HepG2 (cell line): ENCODE measurements around the gene NYAP1. TPM values are rescaled to one million over a fixed set of nuclear protein-coding genes. Genes with fewer than 3 reads are reported as not detected.

Source experiments
- AKAP8 ChIP-seq: sonication (generic); formaldehyde crosslinking; IDR thresholded peaks from 2 replicates; pipeline ENCODE4 v1.5.1; 2020; ENCODE audit warnings: mild to moderate bottlenecking, missing genetic modification reagents
- BRF2 ChIP-seq: sonication (generic); formaldehyde crosslinking; IDR thresholded peaks from 2 replicates; pipeline ENCODE4 v1.8.1; 2022; ENCODE audit warnings: mild to moderate bottlenecking, missing genetic modification reagents
- CTCF ChIP-seq: sonication (generic); formaldehyde crosslinking; IDR thresholded peaks from 2 replicates; pipeline ENCODE4 v1.5.0; 2020; ENCODE audit warnings: mild to moderate bottlenecking, missing genetic modification reagents, moderate library complexity
- DNMT3B ChIP-seq: conservative IDR thresholded peaks from 2 replicates; pipeline ENCODE4 v1.6.1; 2016; ENCODE audit warnings: missing biosample characterization, control low read depth
- EEA1 ChIP-seq: sonication (generic); formaldehyde crosslinking; IDR thresholded peaks from 2 replicates; pipeline ENCODE4 v1.5.1; 2020; ENCODE audit warnings: mild to moderate bottlenecking, missing genetic modification reagents, borderline replicate concordance
- GLI4 ChIP-seq: sonication (generic); formaldehyde crosslinking; IDR thresholded peaks from 2 replicates; pipeline ENCODE4 v1.5.1; 2020; ENCODE audit warnings: missing genetic modification reagents, mild to moderate bottlenecking, moderate library complexity, borderline replicate concordance
- HDAC1 ChIP-seq: sonication (generic); formaldehyde crosslinking; IDR thresholded peaks from 2 replicates; pipeline ENCODE4 v1.5.1; 2020; ENCODE audit warnings: mild to moderate bottlenecking, missing genetic modification reagents
- HIC2 ChIP-seq: sonication (generic); formaldehyde crosslinking; IDR thresholded peaks from 2 replicates; pipeline ENCODE4 v1.9.0; 2022; ENCODE audit warnings: low read depth, missing genetic modification reagents
- PAWR ChIP-seq: sonication (generic); formaldehyde crosslinking; IDR thresholded peaks from 2 replicates; pipeline ENCODE4 v1.4.0; 2020; ENCODE audit warnings: missing genetic modification reagents, mild to moderate bottlenecking, borderline replicate concordance
- PCBP1 ChIP-seq: fragments of 200-400 bp; formaldehyde crosslinking; IDR thresholded peaks from 2 replicates; pipeline ENCODE4 v1.6.1; 2017; ENCODE audit warnings: mild to moderate bottlenecking, low read depth, low read length, borderline replicate concordance
- PRDM4 ChIP-seq: sonication (generic); formaldehyde crosslinking; IDR thresholded peaks from 2 replicates; pipeline ENCODE4 v1.9.0; 2021; ENCODE audit warnings: missing genetic modification reagents, borderline replicate concordance
- SNRNP70 ChIP-seq: fragments of 200-400 bp; formaldehyde crosslinking; IDR thresholded peaks from 2 replicates; pipeline ENCODE4 v1.6.1; 2017; ENCODE audit warnings: mild to moderate bottlenecking, low read depth, low read length, moderate library complexity
- TEAD3 ChIP-seq: optimal IDR thresholded peaks from 2 replicates; pipeline ENCODE3; 2016; ENCODE audit warnings: borderline replicate concordance
- THYN1 ChIP-seq: sonication (generic); formaldehyde crosslinking; IDR thresholded peaks from 2 replicates; pipeline ENCODE4 v1.8.1; 2023; ENCODE audit warnings: low read depth, mild to moderate bottlenecking, moderate library complexity, missing genetic modification reagents, borderline replicate concordance
- ZBTB7A ChIP-seq: sonication (generic); formaldehyde crosslinking; IDR thresholded peaks from 2 replicates; pipeline ENCODE4 v1.8.0; 2022; ENCODE audit warnings: mild to moderate bottlenecking, missing genetic modification reagents
- ZC3H4 ChIP-seq: sonication (generic); formaldehyde crosslinking; IDR thresholded peaks from 2 replicates; pipeline ENCODE4 v1.4.0; 2020; ENCODE audit warnings: missing genetic modification reagents, borderline replicate concordance
- ZFP90 ChIP-seq: sonication (generic); formaldehyde crosslinking; IDR thresholded peaks from 2 replicates; pipeline ENCODE4 v1.8.0; 2022; ENCODE audit warnings: missing genetic modification reagents, mild to moderate bottlenecking, inconsistent platforms, borderline replicate concordance
- ZNF580 ChIP-seq: IDR thresholded peaks from 2 replicates; pipeline ENCODE4 v1.6.1; 2016; ENCODE audit warnings: low read depth, borderline replicate concordance
- ZNF749 ChIP-seq: sonication (generic); formaldehyde crosslinking; IDR thresholded peaks from 2 replicates; pipeline ENCODE4 v1.8.0; 2022; ENCODE audit warnings: mild to moderate bottlenecking, missing genetic modification reagents, moderate library complexity, borderline replicate concordance
- ZSCAN20 ChIP-seq: sonication (generic); formaldehyde crosslinking; IDR thresholded peaks from 2 replicates; pipeline ENCODE4 v1.4.0; 2020; ENCODE audit warnings: missing genetic modification reagents, mild to moderate bottlenecking, borderline replicate concordance
- polyA plus RNA-seq, 8 experiments: library from polyadenylated mRNA; depleted of rRNA in 3 of 8; stranded (reverse) in 7 of 8; unstranded in 1 of 8; fragments of >200 nt; fragmentation: Illumina TruSeq in 4 of 8; extraction: Trizol in 4 of 8; gene quantifications; 2 replicates each; pipeline versions ENCODE4 v1.2.1 to v1.2.3, GENCODE V29; 2011 to 2016; ENCODE audit warnings: low read depth in 4 of 8, missing spikeins in 1 of 8, mixed read lengths in 1 of 8; ENCODE audit not compliant: insufficient read depth in 1 of 8
- total RNA-seq, 5 experiments: library from RNA; depleted of rRNA; stranded (reverse); fragments of >200 nt; fragmentation: Illumina TruSeq; extraction: Trizol; gene quantifications; 2 replicates each; pipeline ENCODE4 v1.2.3, GENCODE V29; 2016; ENCODE audit warnings: low read depth in 1 of 5

Gene NYAP1
- total and polyA plus RNA-seq, 2 of the 13 experiments (the other 11 are each of a cell fraction or from before 2014, with no cell fraction given) = 0.15 to 0.46 TPM

GRCh38 chr7:100435401-100436304 is 48.1 kb upstream of the NYAP1 start (continued):
- TF ChIP-seq HDAC1 (CRISPR knock-in tag) = 0 out of 2 replicates have a peak, but pooled peaks have one; percentile 7
- TF ChIP-seq AKAP8 = peak; percentile 87
- 0 out of 2 replicates have a peak, but pooled peaks have one; percentile 10 for TF ChIP-seq ZNF749 (CRISPR knock-in tag)
- TF ChIP-seq BRF2 = peak; percentile 78; the same call in 1 of the 2 replicates
- TF ChIP-seq ZBTB7A (CRISPR knock-in tag) = peak; percentile 88
- peak; percentile 42 for TF ChIP-seq TEAD3
- TF ChIP-seq GLI4 (CRISPR knock-in tag) = 0 out of 2 replicates have a peak, but pooled peaks have one; percentile 23
- peak; percentile 31; the same call in 1 of the 2 replicates for TF ChIP-seq ZC3H4 (CRISPR knock-in tag)
- TF ChIP-seq DNMT3B (CRISPR knock-in tag) = no peak
- peak; percentile 42; the same call in 1 of the 2 replicates for TF ChIP-seq ZNF580 (CRISPR knock-in tag)
- TF ChIP-seq THYN1 = 0 out of 2 replicates have a peak, but pooled peaks have one; percentile 22
- no peak for TF ChIP-seq ZFP90 (CRISPR knock-in tag)
- no peak for TF ChIP-seq PCBP1
- TF ChIP-seq CTCF (CRISPR knock-in tag) = 0 out of 2 replicates have a peak, but pooled peaks have one; percentile 2
- 0 out of 2 replicates have a peak, but pooled peaks have one; percentile 81 for TF ChIP-seq SNRNP70
- peak; percentile 71; the same call in 1 of the 2 replicates for TF ChIP-seq EEA1 (CRISPR knock-in tag)
- TF ChIP-seq HIC2 = 0 out of 2 replicates have a peak, but pooled peaks have one; percentile 26
- no peak for TF ChIP-seq PAWR (CRISPR knock-in tag)
- TF ChIP-seq ZSCAN20 (CRISPR knock-in tag) = no peak
- TF ChIP-seq PRDM4 (CRISPR knock-in tag) = no peak
